ENCODE data around the gene PUS7L.
A peak's percentile ranks its signal among the peaks of the same experiment; 100 is the strongest.
"Not testable (repeated sequence)": the region's sequence is repeated elsewhere in the genome, so short reads cannot be mapped to it uniquely, and the experiment has no call there.

The PUS7L gene

GRCh38 chr12:43764528-43764927 lies 5.9 kb upstream of the PUS7L start:
- Mint-ChIP-seq H3K9me3 (no peaks in the 10 kb centered on the region), H3K4me1 (peaks cover 34% of the 10 kb centered on the region), H3K36me3 (peaks cover 30% of the 10 kb centered on the region), H3K27me3 (no peaks in the 10 kb centered on the region), H3K4me3 (no peak overlapping the region), H3K27ac (no peak overlapping the region)
- no peak for DNase-seq
- CTCF ChIA-PET, result no interaction called here

GRCh38 chr12:43763769-43764168 lies 5.2 kb upstream of the PUS7L start:
- Mint-ChIP-seq H3K36me3 (peaks cover 30% of the 10 kb centered on the region), H3K9me3 (no peaks in the 10 kb centered on the region), H3K4me3 (no peak overlapping the region), H3K4me1 (peaks cover 37% of the 10 kb centered on the region), H3K27ac (no peak overlapping the region), H3K27me3 (no peaks in the 10 kb centered on the region)
- DNase-seq, result no peak
- CTCF ChIA-PET, result no interaction called here

- Mint-ChIP-seq H3K36me3 (peaks cover 25% of the 10 kb centered on the region), H3K4me3 (no peak overlapping the region), H3K9me3 (no peaks in the 10 kb centered on the region), H3K27me3 (no peaks in the 10 kb centered on the region), H3K4me1 (peaks cover 48% of the 10 kb centered on the region), H3K27ac (no peak overlapping the region)
- CTCF ChIA-PET, result interaction anchor here (1.1 to 1.3 kb wide), 2 partner anchors 9 to 14 kb away, joined by 4 read pairs; no protein-coding TSS in a partner anchor
- no peak for DNase-seq
These were observed 4.0 kb upstream of the PUS7L start for GRCh38 chr12:43762596-43762995.

GRCh38 chr12:43761500-43761899 lies 2.9 kb upstream of the PUS7L start:
- no peak for DNase-seq
- Mint-ChIP-seq H3K27ac (peak overlapping the region; percentile 12), H3K36me3 (peaks cover 25% of the 10 kb centered on the region), H3K9me3 (no peaks in the 10 kb centered on the region), H3K27me3 (no peaks in the 10 kb centered on the region), H3K4me3 (peak overlapping the region; percentile 31), H3K4me1 (peaks cover 56% of the 10 kb centered on the region)
- CTCF ChIA-PET, result interaction anchor here (1.3 kb wide), 1 partner anchor 10 kb away, joined by 4 read pairs; no protein-coding TSS in a partner anchor

- CTCF ChIA-PET, result interaction anchor here (1.6 kb wide), 1 partner anchor 50 kb away, joined by 4 read pairs; no protein-coding TSS in a partner anchor
- no peak for DNase-seq
- peak overlapping the region; percentile 99 for H3K27ac Mint-ChIP-seq
- peaks cover 64% of the 10 kb centered on the region for H3K4me1 Mint-ChIP-seq
- H3K36me3 Mint-ChIP-seq, result peaks cover 25% of the 10 kb centered on the region
- H3K9me3 Mint-ChIP-seq, result no peaks in the 10 kb centered on the region
- peak overlapping the region; percentile 98 for H3K4me3 Mint-ChIP-seq
- H3K27me3 Mint-ChIP-seq, result no peaks in the 10 kb centered on the region
These were observed 1.8 kb upstream of the PUS7L start for GRCh38 chr12:43760396-43760795.

- H3K36me3 Mint-ChIP-seq, result peaks cover 37% of the 10 kb centered on the region
- no peak for DNase-seq
- H3K27me3 Mint-ChIP-seq, result no peaks in the 10 kb centered on the region
- H3K4me1 Mint-ChIP-seq, result peaks cover 75% of the 10 kb centered on the region
- H3K4me3 Mint-ChIP-seq, result peak overlapping the region; percentile 98
- CTCF ChIA-PET, result interaction anchor here (1.1 kb wide), 1 partner anchor 124 kb away, joined by 4 read pairs; no protein-coding TSS in a partner anchor
- no peaks in the 10 kb centered on the region for H3K9me3 Mint-ChIP-seq
- H3K27ac Mint-ChIP-seq, result peak overlapping the region; percentile 99
These were observed 303 bp downstream of the PUS7L start for GRCh38 chr12:43758247-43758727.

- CTCF ChIA-PET, result no interaction called here
- Mint-ChIP-seq H3K4me3 (no peak overlapping the region), H3K4me1 (peaks cover 47% of the 10 kb centered on the region), H3K27me3 (no peaks in the 10 kb centered on the region), H3K36me3 (peaks cover 37% of the 10 kb centered on the region), H3K27ac (no peak overlapping the region), H3K9me3 (peaks cover 2% of the 10 kb centered on the region)
- DNase-seq, result no peak
These were observed 4.6 kb downstream of the PUS7L start for GRCh38 chr12:43754015-43754414.

- Mint-ChIP-seq H3K36me3 (peaks cover 39% of the 10 kb centered on the region), H3K4me1 (peaks cover 28% of the 10 kb centered on the region)
- CTCF ChIA-PET, H3K9me3 Mint-ChIP-seq, H3K27me3 Mint-ChIP-seq, H3K4me3 Mint-ChIP-seq, DNase-seq, H3K27ac Mint-ChIP-seq: not testable (repeated sequence)
These were observed 7.2 kb downstream of the PUS7L start for GRCh38 chr12:43751360-43751759.

- CTCF ChIA-PET, result no interaction called here
- Mint-ChIP-seq H3K9me3 (peaks cover 2% of the 10 kb centered on the region), H3K4me1 (peaks cover 23% of the 10 kb centered on the region), H3K4me3 (no peak overlapping the region), H3K27me3 (no peaks in the 10 kb centered on the region), H3K27ac (no peak overlapping the region), H3K36me3 (peaks cover 40% of the 10 kb centered on the region)
- DNase-seq, result no peak
These were observed 7.8 kb downstream of the PUS7L start for GRCh38 chr12:43750814-43751213.

- peaks cover 3% of the 10 kb centered on the region for H3K9me3 Mint-ChIP-seq
- no peak overlapping the region for H3K27ac Mint-ChIP-seq
- H3K27me3 Mint-ChIP-seq, result no peaks in the 10 kb centered on the region
- CTCF ChIA-PET, result no interaction called here
- peaks cover 40% of the 10 kb centered on the region for H3K36me3 Mint-ChIP-seq
- no peak overlapping the region for H3K4me3 Mint-ChIP-seq
- DNase-seq, result no peak
- peaks cover 11% of the 10 kb centered on the region for H3K4me1 Mint-ChIP-seq
These were observed 9.6 kb downstream of the PUS7L start for GRCh38 chr12:43749016-43749415.

GRCh38 chr12:43744826-43745225 lies 13.8 kb downstream of the PUS7L start:
- Mint-ChIP-seq H3K9me3 (peaks cover 1% of the 10 kb centered on the region), H3K27me3 (no peaks in the 10 kb centered on the region), H3K27ac (no peak overlapping the region), H3K36me3 (peaks cover 29% of the 10 kb centered on the region), H3K4me1 (no peaks in the 10 kb centered on the region), H3K4me3 (no peak overlapping the region)
- CTCF ChIA-PET, result no interaction called here
- DNase-seq, result no peak

- H3K27me3 Mint-ChIP-seq, result no peaks in the 10 kb centered on the region
- peaks cover 33% of the 10 kb centered on the region for H3K36me3 Mint-ChIP-seq
- H3K9me3 Mint-ChIP-seq, result peaks cover 1% of the 10 kb centered on the region
- H3K4me3 Mint-ChIP-seq, result no peak overlapping the region
- CTCF ChIA-PET, result no interaction called here
- no peak for DNase-seq
- no peak overlapping the region for H3K27ac Mint-ChIP-seq
- H3K4me1 Mint-ChIP-seq, result no peaks in the 10 kb centered on the region
These were observed 16.5 kb downstream of the PUS7L start for GRCh38 chr12:43742106-43742505.

- no peaks in the 10 kb centered on the region for H3K27me3 Mint-ChIP-seq
- CTCF ChIA-PET, result no interaction called here
- H3K27ac Mint-ChIP-seq, result no peak overlapping the region
These were observed 18.0 kb downstream of the PUS7L start for GRCh38 chr12:43740511-43741100.

GRCh38 chr12:43737646-43738045 lies 20.9 kb downstream of the PUS7L start:
- H3K27me3 Mint-ChIP-seq, result no peaks in the 10 kb centered on the region
- H3K9me3 Mint-ChIP-seq, result no peaks in the 10 kb centered on the region
- H3K36me3 Mint-ChIP-seq, result peaks cover 31% of the 10 kb centered on the region
- DNase-seq, result no peak
- no peaks in the 10 kb centered on the region for H3K4me1 Mint-ChIP-seq
- no peak overlapping the region for H3K4me3 Mint-ChIP-seq
- CTCF ChIA-PET, result interaction anchor here (0.6 kb wide), 1 partner anchor 28 kb away, joined by 4 read pairs; no protein-coding TSS in a partner anchor
- no peak overlapping the region for H3K27ac Mint-ChIP-seq

More at GRCh38 chr12:43740511-43741100, 18.0 kb downstream of the PUS7L start:
- Mint-ChIP-seq H3K4me1 (no peaks in the 10 kb centered on the region), H3K36me3 (peaks cover 34% of the 10 kb centered on the region), H3K4me3 (no peak overlapping the region), H3K9me3 (peaks cover 1% of the 10 kb centered on the region)
- DNase-seq, result no peak

GRCh38 chr12:43736927-43737440 lies 21.6 kb downstream of the PUS7L start:
- no peak overlapping the region for H3K27ac Mint-ChIP-seq
- no peaks in the 10 kb centered on the region for H3K4me1 Mint-ChIP-seq
- no peak overlapping the region for H3K4me3 Mint-ChIP-seq
- H3K27me3 Mint-ChIP-seq, result no peaks in the 10 kb centered on the region
- DNase-seq, result no peak
- no peaks in the 10 kb centered on the region for H3K9me3 Mint-ChIP-seq
- H3K36me3 Mint-ChIP-seq, result peaks cover 29% of the 10 kb centered on the region
- CTCF ChIA-PET, result interaction anchor here (0.6 kb wide), 1 partner anchor 29 kb away, joined by 4 read pairs; no protein-coding TSS in a partner anchor
